Esophagus mucosa (tissue), 1 donor: ENCODE measurements around the gene RNF40. TPM values are rescaled to one million over a fixed set of nuclear protein-coding genes. Genes with fewer than 3 reads are reported as not detected.

ENCODE experiments used
- ATAC-seq: fragments of 200-7000 bp; cut with Tn5 transposase; one replicate; pipeline ENCODE4 v1.9.1; 2020
- total RNA-seq: library from RNA; stranded (reverse); gene quantifications from one replicate; pipeline ENCODE4 v1.2.4, GENCODE V29; 2023
- donor health status: DM: yes; HTN: yes; CAD: no.

Gene RNF40
- total RNA-seq: 56.8 TPM

- ATAC-seq: peak; percentile 96
Measured at GRCh38 chr16:30761928-30762902, at the start of gene RNF40, which contains the start of gene CFAP119. Gene RNF40, plus strand, starts transcription at chr16:30762322. Its CDS starts 224 bp downstream, at chr16:30762546. Gene CFAP119, minus strand, starts transcription at chr16:30762062. Its CDS starts 314 bp downstream, at chr16:30761748.

GRCh38 chr16:30715750-30716445, 46.2 kb upstream of the RNF40 start:
- ATAC-seq: no peak

DNA sequence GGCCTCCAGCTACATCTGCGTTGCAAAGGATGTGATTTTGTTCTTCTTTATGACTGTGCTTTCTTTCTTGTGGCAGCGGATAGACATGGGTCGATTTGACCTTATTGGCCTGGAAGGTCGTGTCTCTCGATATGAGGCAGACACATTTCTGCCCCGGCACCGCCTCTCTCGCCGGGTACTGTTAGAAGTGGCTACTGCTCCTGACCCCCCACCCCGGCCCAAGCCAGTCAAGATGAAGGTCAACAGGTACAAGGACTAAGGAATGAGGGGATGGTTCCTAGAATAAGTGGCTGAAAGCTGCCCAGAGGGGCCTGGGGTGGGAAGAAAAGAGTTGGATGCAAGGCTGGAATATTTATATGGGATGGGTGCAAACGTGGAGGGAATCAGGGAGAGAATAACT, 42.0 kb upstream of the RNF40 start:
- no peak for ATAC-seq

DNA sequence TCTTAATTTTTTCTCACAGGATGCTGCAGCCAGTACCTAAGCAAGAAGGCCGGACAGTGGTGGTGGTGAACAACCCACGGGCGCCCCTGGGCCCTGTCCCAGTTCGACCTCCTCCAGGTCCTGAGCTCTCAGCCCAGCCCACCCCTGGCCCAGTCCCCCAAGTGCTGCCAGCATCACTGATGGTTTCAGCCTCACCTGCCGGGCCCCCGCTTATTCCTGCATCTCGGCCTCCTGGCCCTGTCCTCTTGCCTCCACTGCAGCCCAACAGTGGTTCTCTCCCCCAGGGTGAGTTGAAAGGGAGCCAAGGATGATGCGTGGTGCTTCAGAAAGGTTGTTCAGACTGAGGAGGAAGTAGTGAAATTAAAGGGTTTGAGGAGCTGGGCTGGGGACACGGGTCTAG, 41.4 kb upstream of the RNF40 start:
- no peak for ATAC-seq

DNA sequence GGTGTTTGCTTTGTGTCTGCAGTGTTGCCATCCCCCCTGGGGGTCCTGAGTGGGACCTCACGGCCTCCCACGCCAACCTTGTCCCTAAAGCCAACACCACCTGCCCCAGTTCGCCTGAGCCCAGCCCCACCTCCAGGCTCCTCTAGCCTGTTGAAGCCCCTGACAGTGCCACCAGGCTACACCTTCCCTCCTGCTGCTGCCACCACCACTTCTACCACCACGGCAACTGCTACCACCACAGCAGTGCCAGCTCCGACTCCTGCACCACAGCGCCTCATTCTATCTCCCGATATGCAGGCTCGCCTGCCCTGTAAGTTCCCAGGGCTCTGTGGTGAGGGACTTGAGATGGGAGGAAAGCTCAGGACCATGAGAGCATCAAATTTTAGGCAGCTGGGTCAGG, 41.0 kb upstream of the RNF40 start:
- no peak for ATAC-seq

- ATAC-seq: no peak
Measured at GRCh38 chr16:30721606-30722005, 40.5 kb upstream of the RNF40 start.

DNA sequence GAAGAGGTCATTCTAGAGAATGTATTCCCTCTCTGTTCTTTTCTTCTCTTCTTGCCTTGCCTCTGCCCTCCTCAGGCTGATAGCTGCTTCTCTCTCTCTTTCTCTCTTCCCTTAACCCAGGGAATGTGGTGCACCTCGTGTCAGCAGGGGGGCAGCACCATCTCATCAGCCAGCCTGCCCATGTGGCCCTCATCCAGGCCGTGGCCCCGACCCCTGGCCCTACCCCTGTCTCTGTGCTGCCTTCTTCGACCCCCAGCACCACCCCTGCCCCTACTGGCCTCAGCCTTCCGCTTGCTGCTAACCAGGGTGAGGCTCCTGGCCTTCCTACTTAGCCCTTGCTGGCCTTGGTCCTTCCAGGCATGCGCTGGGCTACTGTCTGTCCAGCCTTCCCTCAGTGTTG, 39.7 kb upstream of the RNF40 start:
- ATAC-seq: peak; percentile 3

- no peak for ATAC-seq
Measured at GRCh38 chr16:30722916-30723315, 39.2 kb upstream of the RNF40 start.

DNA sequence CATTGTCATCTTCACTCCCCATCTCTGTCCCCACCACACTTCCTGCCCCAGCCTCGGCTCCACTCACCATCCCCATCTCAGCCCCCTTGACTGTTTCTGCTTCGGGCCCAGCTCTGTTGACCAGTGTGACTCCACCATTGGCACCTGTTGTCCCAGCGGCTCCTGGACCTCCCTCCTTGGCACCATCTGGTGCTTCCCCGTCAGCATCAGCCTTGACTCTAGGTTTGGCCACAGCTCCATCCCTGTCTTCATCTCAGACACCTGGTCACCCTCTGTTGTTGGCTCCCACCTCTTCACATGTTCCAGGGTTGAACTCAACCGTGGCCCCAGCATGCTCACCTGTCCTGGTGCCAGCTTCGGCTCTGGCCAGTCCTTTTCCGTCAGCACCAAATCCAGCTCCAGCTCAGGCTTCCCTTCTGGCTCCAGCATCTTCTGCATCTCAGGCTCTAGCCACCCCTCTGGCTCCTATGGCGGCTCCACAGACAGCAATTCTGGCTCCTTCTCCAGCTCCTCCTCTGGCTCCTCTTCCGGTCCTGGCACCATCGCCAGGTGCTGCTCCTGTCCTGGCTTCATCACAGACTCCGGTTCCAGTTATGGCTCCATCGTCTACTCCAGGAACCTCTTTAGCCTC, 38.3 kb upstream of the RNF40 start:
- no peak for ATAC-seq

- ATAC-seq: peak; percentile 27
Measured at GRCh38 chr16:30724641-30725417, 37.3 kb upstream of the RNF40 start.

DNA sequence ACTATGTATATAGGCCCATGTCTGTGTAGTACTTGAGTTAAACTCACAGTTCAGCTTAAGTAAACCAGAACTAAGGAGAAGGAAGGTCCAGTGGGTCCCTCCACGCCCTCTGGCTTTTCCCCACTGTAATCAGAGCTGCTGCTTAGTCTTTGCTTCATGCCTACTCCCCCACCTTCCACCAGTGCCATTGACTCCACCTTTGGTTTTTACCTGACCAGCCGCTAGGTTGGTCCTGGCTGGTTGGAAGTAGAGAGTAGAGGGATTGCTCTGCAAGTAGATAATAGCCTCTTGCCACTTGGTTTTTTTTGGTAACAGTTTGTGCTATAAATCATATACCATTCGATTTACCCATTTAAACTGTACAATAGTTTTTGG, 36.7 kb upstream of the RNF40 start:
- no peak for ATAC-seq

DNA sequence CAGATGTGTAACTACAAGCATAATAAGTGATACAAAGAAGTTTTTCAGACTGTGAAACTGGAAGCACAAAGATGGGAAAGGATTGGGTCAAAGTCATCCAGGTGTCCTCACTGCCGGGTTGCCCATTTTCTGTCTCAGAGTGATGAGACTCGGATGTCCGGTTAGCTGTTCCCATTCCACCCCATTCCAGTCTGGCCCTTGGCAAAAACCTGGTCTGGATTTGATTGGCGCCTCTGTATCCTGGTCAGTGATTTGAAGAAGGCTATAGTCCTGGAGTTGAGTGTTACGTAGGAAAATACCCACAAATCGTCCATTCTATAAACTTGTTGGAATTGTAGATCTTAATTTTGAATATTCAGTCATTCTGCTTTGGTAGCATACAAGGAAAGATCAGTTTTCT, 33.8 kb upstream of the RNF40 start:
- ATAC-seq: no peak

- ATAC-seq: no peak
Measured at GRCh38 chr16:30728899-30729672, 33.0 kb upstream of the RNF40 start.

- peak; percentile 27 for ATAC-seq
Measured at GRCh38 chr16:30731411-30731810, 30.7 kb upstream of the RNF40 start.

GRCh38 chr16:30736995-30737793, 24.9 kb upstream of the RNF40 start:
- no peak for ATAC-seq

DNA sequence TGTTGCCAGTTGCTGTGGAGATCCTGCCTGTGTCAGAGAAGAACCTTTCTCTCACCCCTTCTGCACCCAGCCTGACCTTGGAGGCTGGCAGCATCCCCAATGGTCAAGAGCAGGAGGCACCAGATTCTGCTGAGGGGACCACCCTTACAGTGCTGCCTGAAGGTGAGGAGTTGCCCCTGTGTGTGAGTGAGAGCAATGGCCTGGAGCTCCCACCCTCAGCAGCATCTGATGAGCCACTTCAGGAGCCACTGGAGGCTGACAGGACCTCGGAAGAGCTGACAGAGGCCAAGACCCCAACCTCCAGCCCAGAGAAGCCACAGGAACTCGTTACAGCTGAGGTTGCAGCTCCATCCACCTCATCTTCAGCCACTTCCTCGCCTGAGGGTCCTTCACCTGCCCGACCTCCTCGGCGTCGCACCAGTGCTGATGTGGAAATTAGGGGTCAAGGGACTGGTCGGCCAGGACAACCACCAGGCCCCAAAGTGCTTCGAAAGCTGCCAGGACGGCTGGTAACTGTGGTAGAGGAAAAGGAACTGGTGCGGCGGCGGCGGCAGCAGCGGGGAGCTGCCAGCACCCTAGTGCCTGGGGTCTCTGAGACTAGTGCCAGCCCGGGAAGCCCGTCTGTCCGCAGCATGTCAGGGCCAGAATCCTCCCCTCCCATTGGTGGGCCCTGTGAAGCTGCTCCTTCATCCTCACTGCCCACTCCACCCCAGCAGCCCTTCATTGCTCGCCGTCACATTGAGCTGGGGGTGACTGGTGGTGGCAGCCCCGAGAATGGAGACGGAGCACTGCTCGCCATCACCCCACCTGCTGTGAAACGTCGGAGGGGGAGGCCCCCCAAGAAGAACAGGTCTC, 24.1 kb upstream of the RNF40 start:
- ATAC-seq: no peak

GRCh38 chr16:30738984-30739951, 22.9 kb upstream of the RNF40 start:
- ATAC-seq: no peak
